Cardiac fibroblast (primary cell): ENCODE results near the gene SEPTIN5.

Experiments used
- DNase-seq, 2 donors: peaks; one replicate each; pipeline versions ENCODE4 v3.0.0 to v3.0.0-alpha.2; 2010; ENCODE audit warnings: low read depth in 2 of 2
- H3K4me3 ChIP-seq, 2 donors: replicated peaks in 1 of 2; 1 replicate in 1 of 2; 2 replicates in 1 of 2; pipeline ENCODE4 v1.5.1; 2011; ENCODE audit warnings: low read depth in 2 of 2, low read length in 2 of 2, mild to moderate bottlenecking in 2 of 2, moderate library complexity in 1 of 2
- CTCF ChIP-seq: IDR thresholded peaks from one replicate; pipeline ENCODE4 v1.5.1; 2011; ENCODE audit warnings: low read depth, mild to moderate bottlenecking, low read length, inconsistent platforms

Gene SEPTIN5

GRCh38 chr22:19757985-19758895 lies 43.9 kb downstream of the SEPTIN5 start:
- no peak for TF ChIP-seq CTCF
- DNase-seq, result no peak
- no peak overlapping the region for H3K4me3 ChIP-seq

- no peak for DNase-seq
- no peak overlapping the region for H3K4me3 ChIP-seq
- no peak for TF ChIP-seq CTCF
Measured at GRCh38 chr22:19758896-19759426, 44.7 kb downstream of the SEPTIN5 start.

- H3K4me3 ChIP-seq, result no peak overlapping the region
- DNase-seq, result no peak
- no peak for TF ChIP-seq CTCF
Measured at GRCh38 chr22:19759427-19760057, 45.2 kb downstream of the SEPTIN5 start.

- TF ChIP-seq CTCF, result no peak
- H3K4me3 ChIP-seq, result no peak within 1 kb of the TSS
- no peak for DNase-seq
Measured at GRCh38 chr22:19760058-19760950, 46.0 kb downstream of the SEPTIN5 start, which contains the start of gene TBX1. TSS of gene TBX1 (plus strand) at chr22:19760778. CDS start at chr22:19760844, 66 bp downstream.

- TF ChIP-seq CTCF, result no peak
- no peak overlapping the region for H3K4me3 ChIP-seq
- no peak for DNase-seq
Measured at GRCh38 chr22:19760951-19761724, 46.8 kb downstream of the SEPTIN5 start.
